ENCODE results near the gene PBX4.

The PBX4 gene

GRCh38 chr19:19535311-19536191 is 82.9 kb downstream of the PBX4 start:
- no peak for DNase-seq (ENCODE audit: extremely low read depth, insufficient read length)
- TF ChIP-seq, protein P1, sequence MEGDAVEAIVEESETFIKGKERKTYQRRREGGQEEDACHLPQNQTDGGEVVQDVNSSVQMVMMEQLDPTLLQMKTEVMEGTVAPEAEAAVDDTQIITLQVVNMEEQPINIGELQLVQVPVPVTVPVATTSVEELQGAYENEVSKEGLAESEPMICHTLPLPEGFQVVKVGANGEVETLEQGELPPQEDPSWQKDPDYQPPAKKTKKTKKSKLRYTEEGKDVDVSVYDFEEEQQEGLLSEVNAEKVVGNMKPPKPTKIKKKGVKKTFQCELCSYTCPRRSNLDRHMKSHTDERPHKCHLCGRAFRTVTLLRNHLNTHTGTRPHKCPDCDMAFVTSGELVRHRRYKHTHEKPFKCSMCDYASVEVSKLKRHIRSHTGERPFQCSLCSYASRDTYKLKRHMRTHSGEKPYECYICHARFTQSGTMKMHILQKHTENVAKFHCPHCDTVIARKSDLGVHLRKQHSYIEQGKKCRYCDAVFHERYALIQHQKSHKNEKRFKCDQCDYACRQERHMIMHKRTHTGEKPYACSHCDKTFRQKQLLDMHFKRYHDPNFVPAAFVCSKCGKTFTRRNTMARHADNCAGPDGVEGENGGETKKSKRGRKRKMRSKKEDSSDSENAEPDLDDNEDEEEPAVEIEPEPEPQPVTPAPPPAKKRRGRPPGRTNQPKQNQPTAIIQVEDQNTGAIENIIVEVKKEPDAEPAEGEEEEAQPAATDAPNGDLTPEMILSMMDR (IDR thresholded peaks at IDR 0.05; ENCODE audit: insufficient read depth, low read length, poor library complexity, severe bottlenecking) = no peak
- H3K4me3 ChIP-seq (replicated peaks; ENCODE audit: low read depth, low read length) = no peak overlapping the region
- H3K36me3 ChIP-seq (ENCODE audit: control insufficient read depth, insufficient read depth, low read length) = peaks cover 2% of the 10 kb centered on the region
- no peaks in the 10 kb centered on the region for H3K27me3 ChIP-seq (replicated peaks; ENCODE audit: control insufficient read depth, insufficient read depth, low read length)

DNA sequence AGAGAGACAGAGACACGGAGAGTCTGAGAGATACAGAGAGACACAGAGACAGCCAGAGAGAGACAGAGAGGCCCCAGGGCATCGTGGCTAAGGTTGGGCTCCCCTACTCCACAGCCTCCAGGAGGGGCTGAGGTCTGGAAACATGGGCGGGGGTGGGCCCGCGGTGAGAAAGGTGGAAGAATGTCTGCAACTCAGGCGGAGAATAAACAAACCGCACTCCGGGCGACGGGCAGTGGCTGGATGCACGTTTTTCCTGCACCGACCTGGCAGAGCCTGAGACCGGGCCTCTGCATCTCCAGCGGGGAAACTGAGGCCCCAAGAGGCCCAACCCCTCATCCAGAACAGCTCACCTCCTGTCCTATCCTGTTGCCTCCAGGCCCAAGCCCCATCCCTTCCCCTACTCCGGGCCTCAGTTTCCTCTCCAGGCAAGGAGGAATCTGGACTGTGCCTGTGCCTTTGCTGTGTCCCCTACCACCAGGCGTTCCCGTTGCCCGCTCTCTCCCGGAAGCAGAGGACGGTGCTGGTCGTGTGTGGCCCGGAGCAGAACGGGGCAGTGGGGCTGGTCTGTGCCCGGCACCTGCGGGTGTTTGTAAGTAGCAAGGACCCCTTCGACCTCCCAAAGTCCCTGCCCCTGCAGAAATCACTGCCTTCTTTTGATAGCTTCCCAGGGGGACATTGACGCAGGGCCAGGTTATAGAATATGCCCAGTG is 83.8 kb downstream of the PBX4 start:
- H3K4me3 ChIP-seq (replicated peaks; ENCODE audit: low read depth, low read length) = no peak overlapping the region
- TF ChIP-seq, protein P1 (IDR thresholded peaks at IDR 0.05; ENCODE audit: insufficient read depth, low read length, poor library complexity, severe bottlenecking) = no peak
- H3K36me3 ChIP-seq (ENCODE audit: control insufficient read depth, insufficient read depth, low read length) = peaks cover 2% of the 10 kb centered on the region
- DNase-seq (ENCODE audit: extremely low read depth, insufficient read length) = no peak
- no peaks in the 10 kb centered on the region for H3K27me3 ChIP-seq (replicated peaks; ENCODE audit: control insufficient read depth, insufficient read depth, low read length)

GRCh38 chr19:19533841-19534240 is 84.6 kb downstream of the PBX4 start:
- H3K27me3 ChIP-seq (replicated peaks; ENCODE audit: control insufficient read depth, insufficient read depth, low read length) = no peaks in the 10 kb centered on the region
- peaks cover 2% of the 10 kb centered on the region for H3K36me3 ChIP-seq (ENCODE audit: control insufficient read depth, insufficient read depth, low read length)
- H3K4me3 ChIP-seq (replicated peaks; ENCODE audit: low read depth, low read length) = no peak overlapping the region
- TF ChIP-seq, protein P1 (IDR thresholded peaks at IDR 0.05; ENCODE audit: insufficient read depth, low read length, poor library complexity, severe bottlenecking) = no peak
- no peak for DNase-seq (ENCODE audit: extremely low read depth, insufficient read length)

- TF ChIP-seq, protein P1 (IDR thresholded peaks at IDR 0.05; ENCODE audit: insufficient read depth, low read length, poor library complexity, severe bottlenecking) = no peak
- no peak for DNase-seq (ENCODE audit: extremely low read depth, insufficient read length)
- no peaks in the 10 kb centered on the region for H3K27me3 ChIP-seq (replicated peaks; ENCODE audit: control insufficient read depth, insufficient read depth, low read length)
- peaks cover 6% of the 10 kb centered on the region for H3K36me3 ChIP-seq (ENCODE audit: control insufficient read depth, insufficient read depth, low read length)
- H3K4me3 ChIP-seq (replicated peaks; ENCODE audit: low read depth, low read length) = no peak overlapping the region
These were observed 85.4 kb downstream of the PBX4 start for GRCh38 chr19:19532806-19533701.

DNA sequence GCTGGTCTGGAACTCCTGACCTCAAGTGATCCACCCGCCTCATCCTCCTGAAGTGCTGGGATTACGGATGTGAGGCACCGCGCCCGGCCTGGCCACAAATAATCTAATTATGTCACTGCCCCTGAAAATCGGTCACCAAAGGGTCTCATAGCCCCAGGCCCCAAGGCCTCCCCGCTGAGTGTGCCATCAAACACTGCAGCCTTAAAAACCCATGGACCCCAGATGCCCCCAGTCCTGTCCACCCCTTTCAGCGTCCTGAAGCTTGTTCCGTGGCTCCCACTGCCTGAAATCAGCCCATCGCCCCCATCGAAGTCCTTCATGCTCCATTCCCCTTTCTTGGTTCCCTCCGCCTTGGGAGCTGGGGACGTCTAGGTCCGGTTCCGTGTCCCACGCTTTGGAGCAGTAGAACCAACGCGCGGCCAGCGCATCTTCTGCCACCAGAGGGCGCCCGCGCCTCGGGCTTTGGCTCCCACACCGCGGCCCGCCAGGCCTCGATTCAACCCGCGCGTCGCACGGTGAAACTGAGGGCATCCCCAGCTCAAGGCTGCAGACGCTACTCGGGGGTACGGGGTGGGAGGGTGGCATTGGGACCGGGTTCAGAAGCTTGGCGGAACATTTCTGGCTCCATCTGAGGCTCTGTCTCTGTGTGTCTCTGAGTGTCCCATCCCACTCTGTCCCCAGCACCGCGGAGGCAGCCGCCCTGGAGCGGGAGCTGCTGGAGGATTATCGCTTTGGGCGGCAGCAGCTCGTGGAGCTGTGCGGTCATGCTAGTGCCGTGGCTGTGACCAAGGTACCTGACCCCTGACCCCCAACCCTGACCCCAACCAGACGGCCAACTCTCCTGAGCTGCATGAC is 86.3 kb downstream of the PBX4 start:
- peak; percentile 81 for DNase-seq (ENCODE audit: extremely low read depth, insufficient read length)
- TF ChIP-seq, protein P1 (IDR thresholded peaks at IDR 0.05; ENCODE audit: insufficient read depth, low read length, poor library complexity, severe bottlenecking) = peak; percentile 98
- H3K4me3 ChIP-seq (replicated peaks; ENCODE audit: low read depth, low read length) = no peak overlapping the region
- H3K36me3 ChIP-seq (ENCODE audit: control insufficient read depth, insufficient read depth, low read length) = peaks cover 13% of the 10 kb centered on the region
- no peaks in the 10 kb centered on the region for H3K27me3 ChIP-seq (replicated peaks; ENCODE audit: control insufficient read depth, insufficient read depth, low read length)
